K562 (cell line): ENCODE measurements around the gene ILDR1. TPM values are rescaled to one million over a fixed set of nuclear protein-coding genes. Genes with fewer than 3 reads are reported as not detected.

Source experiments
- ATAC-seq: fragments of 200-7000 bp; cut with Tn5 transposase; 3 replicates; pipeline ENCODE4 v1.9.1; 2020; ENCODE audit warnings: moderate library complexity
- BruUV-seq: library from RNA; stranded (reverse); fragments of 400-500 nt; replicated peaks from 2 replicates; lab custom pipeline; 2021; lab: Mats Ljungman, UMichigan
- CTCF ChIA-PET: fragments of 300-600 bp; formaldehyde crosslinking; extraction: SDS; loops from one replicate; lab custom pipeline; 2021; ENCODE audit warnings: low intra/inter-chr PET ratio; lab: Yijun Ruan, JAX
- POLR2A ChIA-PET: fragments of 300-600, 350-650 bp; sonication (Branson Sonifier 250); formaldehyde crosslinking; extraction: SDS; loops from one replicate; lab custom pipeline; 2021; ENCODE audit warnings: antibody characterized with exemption, inconsistent platforms; lab: Yijun Ruan, JAX
- DNase-seq, 4 experiments: peaks; one replicate each; pipeline versions ENCODE4 v3.0.0 to v3.0.0-alpha.2; 2011 to 2018; ENCODE audit warnings: low spot score in 3 of 4, mixed read lengths in 3 of 4; ENCODE audit errors: extremely low read depth in 1 of 4
- FAIRE-seq: peaks from 2 replicates; lab custom pipeline; 2011; peaks lifted over from hg19 to GRCh38; lab: Jason Lieb, UNC
- H2AFZ ChIP-seq: 2 replicates; pipeline ENCODE4 v1.6.0; 2011; ENCODE audit warnings: low read depth, low read length, control low read depth, inconsistent platforms
- H3K27ac ChIP-seq: fragments of 200-600 bp; 3 replicates; pipeline ENCODE4 v1.8.0; 2011; ENCODE audit warnings: low read depth, mild to moderate bottlenecking, control low read depth, inconsistent platforms, low read length, moderate library complexity, mixed read lengths; ENCODE audit errors: extremely low read depth
- H3K27me3 ChIP-seq, 2 experiments: fragments of 300-600 bp in 1 of 2; 2 replicates in 1 of 2; 3 replicates in 1 of 2; pipeline versions ENCODE4 v1.6.0 to v1.8.0; 2011; ENCODE audit warnings: inconsistent platforms in 2 of 2, low read length in 2 of 2, mild to moderate bottlenecking in 1 of 2, mixed read lengths in 1 of 2, moderate library complexity in 1 of 2; ENCODE audit not compliant: control insufficient read depth in 2 of 2, insufficient read depth in 2 of 2
- H3K36me3 ChIP-seq: fragments of 300-600 bp; 3 replicates; pipeline ENCODE4 v1.8.0; 2011; ENCODE audit warnings: mild to moderate bottlenecking, low read length, inconsistent platforms; ENCODE audit not compliant: control insufficient read depth, insufficient read depth
- H3K4me1 ChIP-seq, 2 experiments: fragments of 200-600 bp in 1 of 2; replicated peaks in 1 of 2; 2 replicates in 1 of 2; 3 replicates in 1 of 2; pipeline versions ENCODE4 v1.5.1 to v1.8.0; 2011; ENCODE audit warnings: inconsistent platforms in 2 of 2, low read length in 2 of 2, mild to moderate bottlenecking in 1 of 2, mixed read lengths in 1 of 2, moderate library complexity in 1 of 2; ENCODE audit not compliant: control insufficient read depth in 2 of 2, insufficient read depth in 2 of 2
- H3K4me2 ChIP-seq: 2 replicates; pipeline ENCODE4 v1.6.1; 2011; ENCODE audit warnings: low read length, control low read depth, inconsistent platforms, mixed read lengths; ENCODE audit not compliant: insufficient read depth
- H3K4me3 ChIP-seq: fragments of 200-600 bp; sonication (generic), shearing (Covaris generic); 2 replicates; pipeline ENCODE4 v1.5.1; 2016; ENCODE audit warnings: control low read depth, inconsistent platforms
- H3K79me2 ChIP-seq: fragments of 200-600 bp; 3 replicates; pipeline ENCODE4 v1.8.0; 2011; ENCODE audit warnings: low read length, inconsistent platforms; ENCODE audit not compliant: control insufficient read depth, insufficient read depth
- H3K9ac ChIP-seq, 2 experiments: 2 replicates each; pipeline versions ENCODE4 v1.6.0 to v1.6.1; 2011; ENCODE audit warnings: low read depth in 2 of 2, low read length in 2 of 2, control low read depth in 1 of 2, inconsistent platforms in 1 of 2, mild to moderate bottlenecking in 1 of 2, mixed read lengths in 1 of 2; ENCODE audit not compliant: insufficient read depth in 1 of 2
- H3K9me1 ChIP-seq: one replicate; pipeline ENCODE4 v1.6.0; 2011; ENCODE audit warnings: inconsistent platforms, mild to moderate bottlenecking, low read length, moderate library complexity; ENCODE audit not compliant: control insufficient read depth, insufficient read depth
- H3K9me3 ChIP-seq: replicated peaks from 2 replicates; pipeline ENCODE4 v1.5.1; 2011; ENCODE audit warnings: low read depth, low read length, inconsistent platforms; ENCODE audit not compliant: control insufficient read depth, insufficient read depth
- H4K20me1 ChIP-seq: replicated peaks from 2 replicates; pipeline ENCODE4 v1.6.1; 2011; ENCODE audit warnings: low read length, inconsistent platforms, mixed read lengths; ENCODE audit not compliant: control insufficient read depth, insufficient read depth
- BRF2 ChIP-seq: IDR thresholded peaks from 3 replicates; pipeline ENCODE4 v1.6.1; 2011; ENCODE audit warnings: borderline replicate concordance, mild to moderate bottlenecking; ENCODE audit not compliant: insufficient read length, insufficient read depth
- MCM7 ChIP-seq, 2 experiments: fragments of 450-650 bp; IDR thresholded peaks; 2 replicates each; pipeline ENCODE4 v1.6.1; 2016 to 2018
- RBFOX2 ChIP-seq: fragments of 200-400 bp; formaldehyde crosslinking; IDR thresholded peaks from 2 replicates; pipeline ENCODE4 v1.6.1; 2017; ENCODE audit warnings: low read depth, mild to moderate bottlenecking, low read length, moderate library complexity
- ZSCAN32 ChIP-seq: fragments of 450-650 bp; formaldehyde crosslinking; IDR thresholded peaks from 2 replicates; pipeline ENCODE4 v1.4.0; 2020; ENCODE audit warnings: mild to moderate bottlenecking, moderate library complexity
- WGBS: fragments of 100-300 bp; shearing (Covaris generic); methylation state at CpG from one replicate; pipeline ENCODE4 v1.1.6; 2016; ENCODE audit warnings: low coverage, mixed read lengths; ENCODE audit not compliant: insufficient coverage; ENCODE audit errors: missing lambda C conversion rate; 5-methylcytosine and 5-hydroxymethylcytosine counted together
- in situ Hi-C: fragments of 300-500 bp; cut with MboI; formaldehyde crosslinking; loops from 4 replicates; pipeline ENCODE4 v1.15.0; 2018; ENCODE audit warnings: inconsistent platforms, mixed read lengths
- intact Hi-C: fragments of 100-400 bp; cut with micrococcal nuclease; formaldehyde crosslinking; loops from 2 replicates; pipeline ENCODE4 v1.14.2; 2022
- polyA plus RNA-seq, 8 experiments: library from polyadenylated mRNA; depleted of rRNA in 4 of 8; stranded (reverse) in 5 of 8; unstranded in 3 of 8; fragments of >200 nt; fragmentation: Nextera tagmentation in 2 of 8; fragmentation: Illumina TruSeq in 1 of 8; extraction: Ambion mirVana in 2 of 8; extraction: Trizol in 1 of 8; gene quantifications; 2 replicates each; pipeline versions ENCODE4 v1.2.1 to v1.2.3, GENCODE V29; 2011 to 2014; ENCODE audit warnings: inconsistent platforms in 1 of 8, missing spikeins in 1 of 8
- total RNA-seq, 7 experiments: library from RNA; depleted of rRNA in 6 of 7; stranded (reverse); fragments of >200 nt in 6 of 7; fragmentation: Illumina TruSeq in 2 of 7; extraction: Trizol in 2 of 7; gene quantifications; 2 replicates each; pipeline versions ENCODE4 v1.2.1 to v1.2.3, GENCODE V29; 2011 to 2021; ENCODE audit warnings: low replicate concordance in 1 of 7
- TF ChIP-seq, protein P1 (sequence below): IDR thresholded peaks from 2 replicates; pipeline ENCODE4 v1.6.1; 2016; ENCODE audit warnings: missing genetic modification characterization, missing compliant biosample characterization
- TF ChIP-seq, protein P2 (sequence below): sonication (generic); formaldehyde crosslinking; IDR thresholded peaks from 2 replicates; pipeline ENCODE4 v1.8.1; 2022; ENCODE audit warnings: missing genetic modification reagents
- TF ChIP-seq, protein P3 (sequence below), 2 experiments: fragments of 450-650 bp; formaldehyde crosslinking in 1 of 2; IDR thresholded peaks; 2 replicates each; pipeline versions ENCODE4 v1.4.0 to v1.6.1; 2014 to 2020; ENCODE audit warnings: mild to moderate bottlenecking in 2 of 2, borderline replicate concordance in 1 of 2, low read depth in 1 of 2

The ILDR1 gene
- total and polyA plus RNA-seq, 9 of the 15 experiments (the other 6 are each of a cell fraction or from before 2014, with no cell fraction given) = 0.04 TPM; not detected in 8

DNA sequence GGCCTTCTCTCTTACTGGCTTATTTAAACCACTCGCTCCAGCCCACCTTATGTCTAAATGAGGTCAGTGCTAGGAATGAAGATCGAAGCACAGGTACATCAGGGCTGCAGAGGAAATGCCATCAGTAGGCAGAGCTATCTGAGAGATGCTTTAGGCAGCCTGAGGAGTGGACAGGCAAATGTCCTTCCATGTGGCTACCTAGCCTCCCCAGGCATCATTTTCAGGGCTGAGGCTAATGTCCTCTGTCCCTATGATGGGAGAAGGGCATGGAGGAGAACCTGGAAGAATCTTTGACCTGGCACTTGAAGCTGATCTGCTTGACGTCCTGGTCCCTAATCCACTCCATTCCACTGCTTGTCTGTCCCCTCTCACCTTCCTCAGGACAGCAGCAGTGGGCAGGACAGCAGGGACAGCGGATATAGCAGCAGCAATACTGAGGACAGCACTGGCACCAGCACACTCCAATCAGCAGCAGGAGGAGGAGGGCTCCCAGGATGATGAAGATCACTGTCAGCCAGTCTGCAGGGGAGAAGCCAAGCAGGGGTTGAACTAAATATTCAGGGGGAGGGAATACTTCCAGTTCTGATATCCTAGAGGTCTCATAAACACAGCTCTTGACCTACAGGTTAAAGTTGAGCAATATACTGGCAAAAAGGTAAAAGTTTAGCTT lies 21.0 kb downstream of the ILDR1 start:
- in situ Hi-C loops = no loop called here
- H3K4me2 ChIP-seq = no peak overlapping the region
- H4K20me1 ChIP-seq = no peaks in the 10 kb centered on the region
- H2AFZ ChIP-seq = 0 out of 2 replicates have a peak overlapping the region, but pooled peaks have one; percentile 1
- peak; percentile 63 for ATAC-seq
- ChIA-PET CTCF (no interaction called here), POLR2A (interaction anchor here (1.2 kb wide), 1 partner anchor 11 kb away, joined by 3 read pairs; no protein-coding TSS in a partner anchor)
- H3K4me1 ChIP-seq = no peaks in the 10 kb centered on the region; a peak in 1 of 5 replicates
- H3K9ac ChIP-seq = no peak overlapping the region
- peak in 1 of 4 experiments; percentile 10 for DNase-seq
- FAIRE-seq = no peak
- no peaks in the 10 kb centered on the region for H3K9me1 ChIP-seq
- H3K27me3 ChIP-seq = no peaks in the 10 kb centered on the region
- BruUV-seq = no TSS peak
- no peaks in the 10 kb centered on the region for H3K79me2 ChIP-seq
- intact Hi-C loops = no loop called here
- no peaks in the 10 kb centered on the region for H3K36me3 ChIP-seq
- 0% methylated on average over 3 of the region's 4 CpGs for WGBS
- no peak overlapping the region for H3K27ac ChIP-seq
- H3K4me3 ChIP-seq = no peak overlapping the region
- H3K9me3 ChIP-seq = no peaks in the 10 kb centered on the region
- TF ChIP-seq, protein P1, sequence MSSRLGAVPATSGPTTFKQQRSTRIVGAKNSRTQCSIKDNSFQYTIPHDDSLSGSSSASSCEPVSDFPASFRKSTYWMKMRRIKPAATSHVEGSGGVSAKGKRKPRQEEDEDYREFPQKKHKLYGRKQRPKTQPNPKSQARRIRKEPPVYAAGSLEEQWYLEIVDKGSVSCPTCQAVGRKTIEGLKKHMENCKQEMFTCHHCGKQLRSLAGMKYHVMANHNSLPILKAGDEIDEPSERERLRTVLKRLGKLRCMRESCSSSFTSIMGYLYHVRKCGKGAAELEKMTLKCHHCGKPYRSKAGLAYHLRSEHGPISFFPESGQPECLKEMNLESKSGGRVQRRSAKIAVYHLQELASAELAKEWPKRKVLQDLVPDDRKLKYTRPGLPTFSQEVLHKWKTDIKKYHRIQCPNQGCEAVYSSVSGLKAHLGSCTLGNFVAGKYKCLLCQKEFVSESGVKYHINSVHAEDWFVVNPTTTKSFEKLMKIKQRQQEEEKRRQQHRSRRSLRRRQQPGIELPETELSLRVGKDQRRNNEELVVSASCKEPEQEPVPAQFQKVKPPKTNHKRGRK (tag) = no peak
- TF ChIP-seq RBFOX2 = no peak
- TF ChIP-seq, protein P2, sequence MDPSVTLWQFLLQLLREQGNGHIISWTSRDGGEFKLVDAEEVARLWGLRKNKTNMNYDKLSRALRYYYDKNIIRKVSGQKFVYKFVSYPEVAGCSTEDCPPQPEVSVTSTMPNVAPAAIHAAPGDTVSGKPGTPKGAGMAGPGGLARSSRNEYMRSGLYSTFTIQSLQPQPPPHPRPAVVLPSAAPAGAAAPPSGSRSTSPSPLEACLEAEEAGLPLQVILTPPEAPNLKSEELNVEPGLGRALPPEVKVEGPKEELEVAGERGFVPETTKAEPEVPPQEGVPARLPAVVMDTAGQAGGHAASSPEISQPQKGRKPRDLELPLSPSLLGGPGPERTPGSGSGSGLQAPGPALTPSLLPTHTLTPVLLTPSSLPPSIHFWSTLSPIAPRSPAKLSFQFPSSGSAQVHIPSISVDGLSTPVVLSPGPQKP = no peak
- no peak for TF ChIP-seq BRF2
- TF ChIP-seq, protein P3, sequence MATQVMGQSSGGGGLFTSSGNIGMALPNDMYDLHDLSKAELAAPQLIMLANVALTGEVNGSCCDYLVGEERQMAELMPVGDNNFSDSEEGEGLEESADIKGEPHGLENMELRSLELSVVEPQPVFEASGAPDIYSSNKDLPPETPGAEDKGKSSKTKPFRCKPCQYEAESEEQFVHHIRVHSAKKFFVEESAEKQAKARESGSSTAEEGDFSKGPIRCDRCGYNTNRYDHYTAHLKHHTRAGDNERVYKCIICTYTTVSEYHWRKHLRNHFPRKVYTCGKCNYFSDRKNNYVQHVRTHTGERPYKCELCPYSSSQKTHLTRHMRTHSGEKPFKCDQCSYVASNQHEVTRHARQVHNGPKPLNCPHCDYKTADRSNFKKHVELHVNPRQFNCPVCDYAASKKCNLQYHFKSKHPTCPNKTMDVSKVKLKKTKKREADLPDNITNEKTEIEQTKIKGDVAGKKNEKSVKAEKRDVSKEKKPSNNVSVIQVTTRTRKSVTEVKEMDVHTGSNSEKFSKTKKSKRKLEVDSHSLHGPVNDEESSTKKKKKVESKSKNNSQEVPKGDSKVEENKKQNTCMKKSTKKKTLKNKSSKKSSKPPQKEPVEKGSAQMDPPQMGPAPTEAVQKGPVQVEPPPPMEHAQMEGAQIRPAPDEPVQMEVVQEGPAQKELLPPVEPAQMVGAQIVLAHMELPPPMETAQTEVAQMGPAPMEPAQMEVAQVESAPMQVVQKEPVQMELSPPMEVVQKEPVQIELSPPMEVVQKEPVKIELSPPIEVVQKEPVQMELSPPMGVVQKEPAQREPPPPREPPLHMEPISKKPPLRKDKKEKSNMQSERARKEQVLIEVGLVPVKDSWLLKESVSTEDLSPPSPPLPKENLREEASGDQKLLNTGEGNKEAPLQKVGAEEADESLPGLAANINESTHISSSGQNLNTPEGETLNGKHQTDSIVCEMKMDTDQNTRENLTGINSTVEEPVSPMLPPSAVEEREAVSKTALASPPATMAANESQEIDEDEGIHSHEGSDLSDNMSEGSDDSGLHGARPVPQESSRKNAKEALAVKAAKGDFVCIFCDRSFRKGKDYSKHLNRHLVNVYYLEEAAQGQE (IDR thresholded peaks at IDR 0.05; ENCODE audit: borderline replicate concordance) = no peak
- TF ChIP-seq, protein P3 (CRISPR knock-in tag; IDR thresholded peaks at IDR 0.05; ENCODE audit: low read depth) = no peak
- no peak for TF ChIP-seq ZSCAN32 (CRISPR knock-in tag)
- no peak for TF ChIP-seq MCM7 (IDR thresholded peaks at IDR 0.05)
